Transverse colon (tissue), 4 donors: ENCODE data around the gene NBEAL2.

Experiments used
- EP300 ChIP-seq: sonication (generic); formaldehyde crosslinking; IDR thresholded peaks from one replicate; pipeline ENCODE4 v1.6.1; 2017; ENCODE audit warnings: antibody characterized with exemption, low read depth
- POLR2AphosphoS5 ChIP-seq, 3 donors: sonication (generic); formaldehyde crosslinking; IDR thresholded peaks; one replicate each; pipeline ENCODE4 v1.6.1; 2016; ENCODE audit warnings: antibody characterized with exemption in 3 of 3
- TF ChIP-seq, protein P1 (sequence below), 5 experiments: fragments of 200-600 bp in 3 of 5; fragments of 450-650 bp in 2 of 5; sonication (generic) in 3 of 5; IDR thresholded peaks; 1 replicate in 2 of 5; 2 replicates in 3 of 5; pipeline ENCODE4 v1.5.1; 2016 to 2017; ENCODE audit warnings: antibody characterized with exemption in 5 of 5, inconsistent platforms in 3 of 5, mild to moderate bottlenecking in 2 of 5, moderate library complexity in 1 of 5

DNA sequence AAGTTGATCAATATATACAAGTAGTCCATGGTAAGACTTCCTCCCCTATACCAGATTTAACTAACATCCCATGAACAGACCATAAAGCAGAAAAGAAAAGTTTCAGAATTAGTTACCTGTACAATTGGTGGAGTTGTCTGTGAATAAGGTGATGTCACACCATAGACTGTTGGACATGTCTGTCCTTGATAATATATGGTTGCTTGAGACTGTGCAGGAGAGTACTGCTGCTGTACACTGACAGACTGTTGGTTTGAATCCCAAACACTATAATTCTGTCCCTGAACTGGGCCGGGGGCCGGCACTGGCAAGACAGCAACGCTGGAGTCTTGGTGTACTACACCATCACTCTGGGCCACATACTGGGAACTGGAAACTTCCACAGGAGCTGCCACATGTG lies 77.2 kb downstream of the NBEAL2 start:
- TF ChIP-seq, protein P1, sequence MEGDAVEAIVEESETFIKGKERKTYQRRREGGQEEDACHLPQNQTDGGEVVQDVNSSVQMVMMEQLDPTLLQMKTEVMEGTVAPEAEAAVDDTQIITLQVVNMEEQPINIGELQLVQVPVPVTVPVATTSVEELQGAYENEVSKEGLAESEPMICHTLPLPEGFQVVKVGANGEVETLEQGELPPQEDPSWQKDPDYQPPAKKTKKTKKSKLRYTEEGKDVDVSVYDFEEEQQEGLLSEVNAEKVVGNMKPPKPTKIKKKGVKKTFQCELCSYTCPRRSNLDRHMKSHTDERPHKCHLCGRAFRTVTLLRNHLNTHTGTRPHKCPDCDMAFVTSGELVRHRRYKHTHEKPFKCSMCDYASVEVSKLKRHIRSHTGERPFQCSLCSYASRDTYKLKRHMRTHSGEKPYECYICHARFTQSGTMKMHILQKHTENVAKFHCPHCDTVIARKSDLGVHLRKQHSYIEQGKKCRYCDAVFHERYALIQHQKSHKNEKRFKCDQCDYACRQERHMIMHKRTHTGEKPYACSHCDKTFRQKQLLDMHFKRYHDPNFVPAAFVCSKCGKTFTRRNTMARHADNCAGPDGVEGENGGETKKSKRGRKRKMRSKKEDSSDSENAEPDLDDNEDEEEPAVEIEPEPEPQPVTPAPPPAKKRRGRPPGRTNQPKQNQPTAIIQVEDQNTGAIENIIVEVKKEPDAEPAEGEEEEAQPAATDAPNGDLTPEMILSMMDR (IDR thresholded peaks at IDR 0.05): no peak
- TF ChIP-seq EP300: no peak
- no peak for TF ChIP-seq POLR2AphosphoS5 (IDR thresholded peaks at IDR 0.05)
